ENCODE results near the gene MCRS1. TPM values are rescaled to one million over a fixed set of nuclear protein-coding genes. Genes with fewer than 3 reads are reported as not detected.
"Not testable (repeated sequence)": the region's sequence is repeated elsewhere in the genome, so short reads cannot be mapped to it uniquely, and the experiment has no call there.

MCRS1 gene
- total RNA-seq, 8 experiments from 2014 or later: 30.4 to 72.3 (median 47.0) TPM

DNA sequence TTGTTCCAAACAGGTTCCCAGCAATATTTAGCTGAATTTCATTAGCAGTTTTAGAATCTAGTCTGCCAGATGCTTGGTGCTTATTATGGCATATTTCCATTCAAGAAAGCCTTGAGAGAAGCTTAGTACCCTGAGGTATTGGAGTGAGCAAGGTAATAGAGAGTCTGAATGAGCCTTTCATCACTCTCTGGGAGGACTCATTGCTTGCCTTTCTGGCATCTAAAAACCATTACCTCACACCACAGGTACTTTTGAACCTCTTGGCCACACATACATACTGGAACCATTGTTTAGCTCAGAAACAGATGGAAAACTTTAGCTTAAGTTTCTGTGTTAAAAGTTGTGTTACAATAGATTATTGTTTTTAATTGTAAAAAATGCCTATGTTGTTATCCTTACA is 56.5 kb downstream of the MCRS1 start:
- H3K27ac ChIP-seq: no peak overlapping the region

GRCh38 chr12:49509681-49510080 is 58.3 kb downstream of the MCRS1 start:
- H3K4me3 ChIP-seq; H3K4me1 ChIP-seq (replicated peaks in 1 of 2); H3K27ac ChIP-seq; ATAC-seq (replicated peaks in 6 of 8): not testable (repeated sequence)
- 83 to 100% (median 96%) methylated on average over 1 to 8 of the region's 8 CpGs for WGBS, 10 experiments
- in situ Hi-C loops (cut with MboI; ENCODE audit: low pct_unique_long_range_greater_than_20kb in 2 of 9, low sequenced_read_pairs in 9 of 9, unreplicated experiment in 9 of 9): loop anchor here in 6 of 9 experiments (10.0 to 25.0 kb wide), 2 partner anchors 145 to 147 kb away; partner anchors contain the start of gene SPATS2 (in 6 of the 6)

More for the DNA sequence above, 56.5 kb downstream of the MCRS1 start:
- in situ Hi-C loops (cut with MboI; ENCODE audit: low pct_unique_long_range_greater_than_20kb in 2 of 9, low sequenced_read_pairs in 9 of 9, unreplicated experiment in 9 of 9): loop anchor here in 5 of 9 experiments (10.0 to 25.0 kb wide), 2 partner anchors 147 to 149 kb away; partner anchors contain the start of gene SPATS2 (in 5 of the 5)
- ATAC-seq (replicated peaks in 6 of 8): no peak
- Histone ChIP-seq H3K4me1 (replicated peaks in 1 of 2) (no peaks in the 10 kb centered on the region), H3K4me3 (no peak overlapping the region)

Other genes with a start within 250 kb of the MCRS1 start
- gene TROAP, start 244.9 kb downstream of the MCRS1 start, total RNA-seq: 10 to 100 TPM in 3 of 8 experiments, 1 to 10 TPM in 3, under 1 TPM in 2; 0.61 to 43.1 (median 2.8) TPM
- 10 to 100 TPM in 2 of 8 experiments, 1 to 10 TPM in 4, under 1 TPM in 1, not detected in 1; 0.15 to 25.4 (median 7.5) TPM for gene C1QL4, start 231.0 kb downstream of the MCRS1 start, total RNA-seq
- 10 to 100 TPM in 1 of 8 experiments, 1 to 10 TPM in 6, under 1 TPM in 1; 0.92 to 11.8 (median 1.9) TPM for gene DNAJC22, start 221.3 kb downstream of the MCRS1 start, total RNA-seq
- gene SPATS2, start 200.7 kb downstream of the MCRS1 start, total RNA-seq: 10 to 100 TPM; 14.9 to 39.9 (median 25.8) TPM
- 1 to 10 TPM in 4 of 8 experiments, under 1 TPM in 4; 0.10 to 1.6 (median 1.0) TPM for gene KCNH3, start 29.1 kb downstream of the MCRS1 start, total RNA-seq
- 1 to 10 TPM in 4 of 8 experiments, under 1 TPM in 4; 0.65 to 5.3 (median 1.1) TPM for gene FAM186B, start 37.5 kb upstream of the MCRS1 start, total RNA-seq
- gene PRPF40B, start 55.4 kb upstream of the MCRS1 start, total RNA-seq: 10 to 100 TPM in 6 of 8 experiments, 1 to 10 TPM in 2; 8.0 to 27.5 (median 20.1) TPM
- gene FMNL3, start 139.3 kb upstream of the MCRS1 start, total RNA-seq: 1 to 10 TPM; 3.1 to 9.0 (median 5.1) TPM
- gene TMBIM6, start 173.4 kb upstream of the MCRS1 start, total RNA-seq: 100 to 1,000 TPM; 205 to 533 (median 229) TPM

All from motor neuron (in vitro differentiated cells).